ENCODE data around the gene FAM135A.
A peak's percentile ranks its signal among the peaks of the same experiment; 100 is the strongest.

The FAM135A gene

DNA sequence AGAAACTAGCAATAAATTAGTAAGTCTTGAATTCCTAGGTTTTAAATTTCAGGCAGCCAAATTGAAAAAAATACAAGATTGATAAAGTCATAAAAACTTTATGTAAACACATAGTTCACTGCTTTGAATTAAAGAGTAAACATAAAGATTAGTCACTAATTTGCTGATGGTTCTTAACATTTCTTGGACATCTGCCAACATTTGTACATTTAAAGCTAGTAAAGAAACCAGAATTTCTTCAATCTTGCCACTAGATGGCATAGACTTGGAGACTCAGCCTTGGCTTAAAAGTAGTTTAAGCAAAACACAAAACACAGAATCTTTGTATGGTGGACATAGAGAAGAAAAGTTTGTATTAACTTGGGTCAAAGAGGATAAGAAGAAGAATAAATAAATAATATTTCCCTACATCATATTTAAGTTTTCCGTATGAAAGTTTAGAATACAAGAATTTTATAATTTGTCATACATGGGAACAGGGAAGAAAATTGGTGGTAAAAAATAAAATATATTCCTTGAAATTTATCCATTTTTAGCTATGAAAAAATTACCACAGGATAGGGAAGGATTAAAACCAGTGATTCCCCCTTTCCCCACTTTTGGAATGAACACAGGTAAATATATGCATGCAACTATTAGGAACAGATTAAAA lies 41.7 kb upstream of the FAM135A start:
- H3K9me3 ChIP-seq (ENCODE audit: severe bottlenecking), result no peaks in the 10 kb centered on the region

GRCh38 chr6:70375166-70375565 lies 38.1 kb upstream of the FAM135A start:
- ATAC-seq (ENCODE audit: low read depth), result peak; percentile 96

More for the DNA sequence above, 41.7 kb upstream of the FAM135A start:
- Histone ChIP-seq H3K27ac (ENCODE audit: poor library complexity, severe bottlenecking) (no peak overlapping the region), H3K27me3 (ENCODE audit: insufficient read depth, poor library complexity, severe bottlenecking) (peaks cover 37% of the 10 kb centered on the region), H3K4me1 (ENCODE audit: insufficient read depth, poor library complexity, severe bottlenecking) (peaks cover 17% of the 10 kb centered on the region), H3K36me3 (ENCODE audit: low read depth) (no peaks in the 10 kb centered on the region), H3K4me3 (ENCODE audit: severe bottlenecking) (no peak overlapping the region)
- ATAC-seq (ENCODE audit: low read depth) (peak; percentile 49), DNase-seq (ENCODE audit: low spot score) (no peak)
- peak; percentile 89 for TF ChIP-seq CTCF (IDR thresholded peaks at IDR 0.05; ENCODE audit: poor library complexity, severe bottlenecking)

GRCh38 chr6:70375882-70376281 lies 37.4 kb upstream of the FAM135A start:
- Histone ChIP-seq H3K36me3 (ENCODE audit: low read depth) (no peaks in the 10 kb centered on the region), H3K27me3 (ENCODE audit: insufficient read depth, poor library complexity, severe bottlenecking) (peaks cover 2% of the 10 kb centered on the region), H3K4me3 (ENCODE audit: severe bottlenecking) (no peak overlapping the region), H3K9me3 (ENCODE audit: severe bottlenecking) (no peaks in the 10 kb centered on the region), H3K27ac (ENCODE audit: poor library complexity, severe bottlenecking) (peak overlapping the region; percentile 18), H3K4me1 (ENCODE audit: insufficient read depth, poor library complexity, severe bottlenecking) (peaks cover 16% of the 10 kb centered on the region)
- DNase-seq (ENCODE audit: low spot score) (no peak), ATAC-seq (ENCODE audit: low read depth) (no peak)
- TF ChIP-seq CTCF (IDR thresholded peaks at IDR 0.05; ENCODE audit: poor library complexity, severe bottlenecking), result no peak

More at GRCh38 chr6:70375166-70375565, 38.1 kb upstream of the FAM135A start:
- TF ChIP-seq CTCF (IDR thresholded peaks at IDR 0.05; ENCODE audit: poor library complexity, severe bottlenecking), result no peak
- H3K36me3 ChIP-seq (ENCODE audit: low read depth), result no peaks in the 10 kb centered on the region
- no peak for DNase-seq (ENCODE audit: low spot score)
- H3K4me1 ChIP-seq (ENCODE audit: insufficient read depth, poor library complexity, severe bottlenecking), result peaks cover 17% of the 10 kb centered on the region
- no peaks in the 10 kb centered on the region for H3K9me3 ChIP-seq (ENCODE audit: severe bottlenecking)
- no peak overlapping the region for H3K4me3 ChIP-seq (ENCODE audit: severe bottlenecking)
- peak overlapping the region; percentile 18 for H3K27ac ChIP-seq (ENCODE audit: poor library complexity, severe bottlenecking)
- peaks cover 8% of the 10 kb centered on the region for H3K27me3 ChIP-seq (ENCODE audit: insufficient read depth, poor library complexity, severe bottlenecking)

DNA sequence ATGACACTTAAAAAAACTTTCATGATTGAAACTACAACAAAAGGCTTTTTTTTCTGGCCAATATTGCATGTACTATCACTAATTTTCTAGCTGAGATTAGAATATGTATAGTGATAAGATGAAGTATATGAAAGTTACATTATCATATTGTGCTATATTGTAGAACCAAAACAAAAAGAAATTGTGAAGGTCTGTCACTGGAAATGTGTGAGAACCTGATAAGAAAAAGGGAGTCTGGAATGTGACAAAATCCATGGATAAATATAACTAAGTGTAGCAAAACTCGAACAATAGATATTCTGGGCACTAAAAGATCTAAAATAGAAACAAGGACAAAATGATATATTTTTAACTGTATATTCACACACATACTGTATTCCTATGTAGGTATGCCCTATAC lies 36.7 kb upstream of the FAM135A start:
- no peak for TF ChIP-seq CTCF (IDR thresholded peaks at IDR 0.05; ENCODE audit: poor library complexity, severe bottlenecking)
- Histone ChIP-seq H3K36me3 (ENCODE audit: low read depth) (no peaks in the 10 kb centered on the region), H3K4me1 (ENCODE audit: insufficient read depth, poor library complexity, severe bottlenecking) (peaks cover 11% of the 10 kb centered on the region), H3K4me3 (ENCODE audit: severe bottlenecking) (no peak overlapping the region), H3K27me3 (ENCODE audit: insufficient read depth, poor library complexity, severe bottlenecking) (no peaks in the 10 kb centered on the region), H3K27ac (ENCODE audit: poor library complexity, severe bottlenecking) (no peak overlapping the region), H3K9me3 (ENCODE audit: severe bottlenecking) (no peaks in the 10 kb centered on the region)
- DNase-seq (ENCODE audit: low spot score) (no peak), ATAC-seq (ENCODE audit: low read depth) (no peak)

- DNase-seq (ENCODE audit: low spot score) (no peak), ATAC-seq (ENCODE audit: low read depth) (no peak)
- Histone ChIP-seq H3K4me1 (ENCODE audit: insufficient read depth, poor library complexity, severe bottlenecking) (peaks cover 11% of the 10 kb centered on the region), H3K4me3 (ENCODE audit: severe bottlenecking) (no peak overlapping the region), H3K9me3 (ENCODE audit: severe bottlenecking) (no peaks in the 10 kb centered on the region), H3K27ac (ENCODE audit: poor library complexity, severe bottlenecking) (no peak overlapping the region), H3K36me3 (ENCODE audit: low read depth) (no peaks in the 10 kb centered on the region), H3K27me3 (ENCODE audit: insufficient read depth, poor library complexity, severe bottlenecking) (no peaks in the 10 kb centered on the region)
- no peak for TF ChIP-seq CTCF (IDR thresholded peaks at IDR 0.05; ENCODE audit: poor library complexity, severe bottlenecking)
Measured at GRCh38 chr6:70377372-70377771, 35.9 kb upstream of the FAM135A start.
